HCEC 1CT (cell line): ENCODE measurements around the gene ARHGAP29.
A peak's percentile ranks its signal among the peaks of the same experiment; 100 is the strongest.

Experiments used
- DNase-seq: peaks from one replicate; pipeline ENCODE4 v3.0.0-alpha.2; 2017

ARHGAP29 gene

GRCh38 chr1:94237291-94238226 is at the start of gene ARHGAP29:
ARHGAP29 (minus strand) TSS chr1:94237584; CDS start chr1:94231611, 5,973 bp downstream.
- DNase-seq, result peak; percentile 77

- DNase-seq, result no peak
Measured at GRCh38 chr1:94286864-94287437, 49.6 kb upstream of the ARHGAP29 start.

GRCh38 chr1:94285031-94285654 is 47.8 kb upstream of the ARHGAP29 start:
- DNase-seq, result peak; percentile 87

DNA sequence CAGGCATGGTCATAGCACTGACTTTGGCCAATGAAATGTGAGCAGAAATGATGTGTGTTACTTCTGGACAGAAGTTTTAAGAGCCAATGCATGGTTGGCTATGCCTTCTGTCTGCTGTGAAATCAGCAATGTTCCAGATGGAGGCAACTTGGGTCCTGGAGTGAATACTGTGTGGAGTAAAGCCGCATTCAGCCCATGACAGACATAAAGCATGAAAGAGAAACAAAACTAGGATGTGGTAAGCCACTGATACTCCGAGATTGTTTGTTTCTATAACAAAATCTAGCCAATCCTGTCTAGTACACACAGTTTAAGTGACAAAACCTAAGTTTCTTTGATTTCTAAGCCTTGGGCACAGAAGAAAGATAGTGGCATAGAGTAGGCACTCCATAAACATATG is 47.1 kb upstream of the ARHGAP29 start:
- peak; percentile 40 for DNase-seq

DNA sequence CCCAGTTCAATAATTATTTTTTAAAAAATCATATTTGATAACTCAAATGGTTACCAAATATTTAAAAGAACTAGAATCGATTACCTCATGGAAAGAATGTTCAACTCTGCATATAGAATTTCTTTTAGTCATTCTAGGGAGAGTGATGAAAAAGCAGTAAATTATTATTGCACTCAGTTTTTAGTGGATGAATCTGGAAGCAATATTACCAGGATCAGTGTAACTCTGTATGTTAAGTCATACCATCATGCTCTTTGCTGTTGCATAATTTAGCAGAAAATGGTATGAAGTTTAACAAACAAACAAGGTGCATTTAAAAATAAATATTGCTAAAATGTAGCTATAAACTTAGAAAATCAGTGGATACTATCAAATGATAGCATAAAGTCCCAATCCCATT is 46.1 kb upstream of the ARHGAP29 start:
- no peak for DNase-seq

GRCh38 chr1:94282143-94282711 is 44.8 kb upstream of the ARHGAP29 start:
- no peak for DNase-seq

DNA sequence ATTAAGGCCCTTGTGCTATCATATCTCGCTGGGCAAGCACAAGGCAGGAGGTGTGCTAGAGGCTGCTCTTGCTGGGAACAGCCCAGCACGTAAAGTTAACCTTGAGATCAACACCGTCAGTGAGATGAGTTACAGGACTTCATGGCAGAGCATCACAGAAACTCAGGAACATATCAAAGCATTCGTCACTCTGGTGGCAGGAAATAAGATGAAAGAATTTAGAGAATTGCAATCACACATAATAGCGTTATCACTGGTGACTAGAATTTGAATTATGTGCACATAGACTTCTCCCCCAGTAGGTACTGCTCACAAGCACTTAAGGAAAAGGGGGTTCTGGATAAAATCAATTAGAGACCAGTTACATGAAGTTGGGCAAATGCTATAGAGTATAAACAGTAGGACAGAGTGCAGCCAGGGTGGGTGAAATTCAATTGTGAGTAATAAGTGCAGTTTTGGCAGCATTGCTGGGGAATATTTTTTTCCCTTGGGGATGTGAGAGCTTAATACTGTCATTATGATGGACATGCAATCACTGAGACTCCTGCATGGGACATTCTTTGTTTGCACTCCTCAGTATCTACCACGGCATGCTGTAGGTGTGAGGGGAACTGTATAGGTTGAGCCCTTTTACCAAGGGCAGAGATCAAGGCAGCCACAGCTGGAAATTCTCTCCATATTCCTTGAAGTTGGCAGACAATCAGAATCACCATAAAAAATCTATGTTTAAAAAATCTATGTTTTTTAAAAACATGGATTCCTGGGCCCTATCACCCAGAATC is 44.2 kb upstream of the ARHGAP29 start:
- DNase-seq, result no peak

DNA sequence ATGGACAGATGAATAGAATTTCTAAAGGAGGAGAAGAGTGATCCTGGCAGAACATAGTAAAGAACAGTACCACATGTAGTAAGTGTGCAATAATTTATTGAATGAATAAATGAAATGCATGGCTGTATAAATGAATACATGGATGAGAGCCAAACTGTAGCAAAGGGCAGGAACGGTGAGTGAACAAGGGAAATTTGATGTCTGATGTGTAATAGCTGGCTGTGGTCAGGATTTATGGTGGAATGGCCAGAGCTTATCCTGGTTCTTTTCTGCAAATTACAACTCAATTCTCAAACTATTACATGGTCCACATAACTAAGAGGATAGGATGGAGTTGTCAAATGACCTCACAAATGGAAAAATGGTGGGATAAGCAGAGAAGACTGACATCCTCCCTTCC is 43.2 kb upstream of the ARHGAP29 start:
- no peak for DNase-seq

GRCh38 chr1:94279462-94279861 is 42.1 kb upstream of the ARHGAP29 start:
- DNase-seq, result peak; percentile 61

- peak; percentile 63 for DNase-seq
Measured at GRCh38 chr1:94279038-94279437, 41.7 kb upstream of the ARHGAP29 start.

GRCh38 chr1:94276988-94277434 is 39.6 kb upstream of the ARHGAP29 start:
- peak; percentile 13 for DNase-seq

DNA sequence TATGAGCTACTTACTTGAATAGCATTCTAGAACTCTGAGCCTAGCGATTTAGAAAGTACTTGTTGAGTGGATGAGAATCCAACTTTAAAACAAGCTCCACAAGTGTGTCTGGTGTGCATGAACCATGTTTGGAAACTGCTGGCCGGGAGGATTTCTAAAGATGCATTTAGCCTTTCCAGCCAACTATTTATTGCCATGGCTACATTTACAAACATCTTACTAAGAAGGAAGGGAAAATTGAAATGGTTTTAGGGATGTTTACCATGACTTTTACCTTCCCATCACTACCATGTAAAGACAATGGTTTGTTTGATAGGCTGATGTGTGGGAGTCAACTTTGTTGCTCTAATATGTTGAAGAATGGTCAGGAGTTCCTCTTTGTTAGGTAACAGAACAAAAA is 37.7 kb upstream of the ARHGAP29 start:
- DNase-seq, result no peak

DNA sequence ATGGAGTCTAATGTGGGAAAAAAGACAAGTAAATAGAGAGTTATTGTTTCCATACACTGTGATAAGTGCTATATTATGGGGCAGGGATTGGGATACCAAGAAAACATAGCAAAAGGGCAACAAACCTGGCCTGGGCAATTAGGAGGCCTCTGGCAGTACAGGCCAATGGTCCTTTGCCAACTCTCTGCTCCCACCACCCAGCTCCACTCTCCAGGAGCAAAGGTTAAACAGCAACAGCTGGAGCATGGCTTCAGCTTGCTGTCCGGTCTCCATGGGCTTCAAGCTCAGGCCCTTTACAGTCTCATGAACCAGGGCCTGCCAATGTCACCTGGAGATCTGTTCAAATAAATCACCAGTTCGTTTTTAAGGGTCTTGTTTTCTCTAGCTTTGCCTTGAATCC is 37.2 kb upstream of the ARHGAP29 start:
- no peak for DNase-seq

GRCh38 chr1:94273111-94273510 is 35.7 kb upstream of the ARHGAP29 start:
- DNase-seq, result no peak

DNA sequence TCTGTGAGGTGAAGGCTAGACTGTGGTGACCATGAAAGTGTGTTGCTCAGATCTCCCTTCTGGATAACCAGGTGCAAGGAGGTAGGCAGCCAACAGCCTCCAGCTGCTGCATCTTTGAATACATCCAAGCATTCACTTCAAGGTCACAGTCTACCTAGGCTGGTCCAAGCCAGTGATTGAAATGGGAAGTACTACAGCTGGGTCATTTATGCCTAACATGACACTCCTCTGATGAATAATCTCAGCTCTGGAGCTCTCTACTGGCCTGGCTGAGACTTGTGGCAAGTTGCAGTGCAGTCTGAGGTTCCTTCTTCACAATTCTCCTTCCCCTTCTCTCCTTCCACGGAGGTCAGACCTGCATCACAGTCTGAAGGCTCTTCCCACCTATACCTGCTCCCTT is 35.0 kb upstream of the ARHGAP29 start:
- DNase-seq, result peak; percentile 13

GRCh38 chr1:94271373-94271772 is 34.0 kb upstream of the ARHGAP29 start:
- DNase-seq, result peak; percentile 30

GRCh38 chr1:94270801-94271203 is 33.4 kb upstream of the ARHGAP29 start:
- peak; percentile 87 for DNase-seq

DNA sequence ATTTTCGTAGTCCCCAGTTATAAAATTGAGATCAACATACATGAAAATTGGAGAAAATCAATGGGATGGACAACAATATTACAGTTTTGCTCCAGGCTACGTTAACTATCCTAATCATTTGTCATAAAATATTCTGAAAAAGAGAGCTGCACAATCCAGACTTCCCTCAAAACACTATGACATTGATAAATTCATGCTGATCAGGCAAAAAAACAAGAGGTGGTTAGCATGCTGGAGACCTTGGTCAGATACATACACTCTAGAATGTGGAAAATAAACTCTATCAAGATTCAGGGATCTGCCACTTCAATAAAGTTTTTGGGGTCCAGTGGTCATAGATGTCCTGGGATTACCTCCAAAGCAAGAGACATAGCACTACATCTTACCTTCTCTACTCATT is 32.5 kb upstream of the ARHGAP29 start:
- DNase-seq, result no peak

DNA sequence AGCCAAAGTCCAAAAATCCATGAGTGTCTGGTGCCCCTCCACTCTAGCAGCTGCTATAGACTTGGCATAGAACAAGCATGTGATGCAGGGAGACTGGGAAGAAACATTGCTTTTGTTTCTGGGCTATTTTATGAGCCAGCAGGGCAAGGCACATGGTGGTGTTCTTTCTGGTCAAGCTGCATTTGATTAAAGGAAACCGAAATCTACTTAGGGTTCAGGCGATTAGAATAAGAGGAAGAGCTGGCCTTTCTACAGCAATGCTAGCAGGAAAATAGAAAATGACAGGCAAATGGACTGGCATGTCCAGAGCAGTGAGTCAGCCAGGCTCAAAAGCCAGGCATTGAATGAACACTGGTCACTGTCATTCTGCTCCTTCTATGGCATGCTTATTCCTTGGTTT is 28.5 kb upstream of the ARHGAP29 start:
- peak; percentile 18 for DNase-seq

- DNase-seq, result no peak
Measured at GRCh38 chr1:94265011-94265422, 27.6 kb upstream of the ARHGAP29 start.

DNA sequence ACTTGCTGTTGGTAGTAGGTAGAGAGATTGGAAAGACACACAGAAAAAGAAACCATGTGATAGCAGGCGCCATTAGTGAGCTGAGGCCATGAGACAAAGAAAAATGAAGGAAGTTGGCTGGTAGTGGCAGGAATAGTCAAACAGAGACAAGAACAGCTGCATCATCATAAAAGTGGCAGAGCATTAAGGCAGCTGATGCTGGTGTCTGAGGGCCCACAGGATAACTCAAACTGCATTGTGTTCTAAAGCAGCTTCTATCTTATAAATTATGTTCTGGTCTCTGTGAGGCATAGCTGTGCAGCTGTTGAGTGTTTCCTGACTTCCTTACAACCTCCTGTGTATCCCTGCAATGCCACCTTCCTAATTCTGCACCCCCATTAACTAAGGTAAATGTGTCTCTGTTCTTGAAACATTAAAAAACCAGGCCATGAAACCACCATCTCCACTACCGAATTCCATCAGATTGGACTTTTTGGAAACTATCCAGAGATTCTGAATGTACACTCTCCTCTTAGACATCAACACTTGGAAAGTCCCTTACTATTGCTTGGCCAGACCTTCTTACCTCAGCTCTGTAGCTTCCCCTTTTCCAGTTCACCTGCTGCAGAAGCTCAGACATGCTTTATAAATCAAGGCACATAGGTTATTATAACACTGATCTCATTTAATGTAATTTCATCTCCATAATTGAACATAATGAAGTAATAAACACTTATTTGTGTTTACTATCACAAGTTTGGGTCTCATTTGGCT is 23.4 kb upstream of the ARHGAP29 start:
- DNase-seq, result no peak
